ENCODE results near the gene DHX30.

The DHX30 gene

DNA sequence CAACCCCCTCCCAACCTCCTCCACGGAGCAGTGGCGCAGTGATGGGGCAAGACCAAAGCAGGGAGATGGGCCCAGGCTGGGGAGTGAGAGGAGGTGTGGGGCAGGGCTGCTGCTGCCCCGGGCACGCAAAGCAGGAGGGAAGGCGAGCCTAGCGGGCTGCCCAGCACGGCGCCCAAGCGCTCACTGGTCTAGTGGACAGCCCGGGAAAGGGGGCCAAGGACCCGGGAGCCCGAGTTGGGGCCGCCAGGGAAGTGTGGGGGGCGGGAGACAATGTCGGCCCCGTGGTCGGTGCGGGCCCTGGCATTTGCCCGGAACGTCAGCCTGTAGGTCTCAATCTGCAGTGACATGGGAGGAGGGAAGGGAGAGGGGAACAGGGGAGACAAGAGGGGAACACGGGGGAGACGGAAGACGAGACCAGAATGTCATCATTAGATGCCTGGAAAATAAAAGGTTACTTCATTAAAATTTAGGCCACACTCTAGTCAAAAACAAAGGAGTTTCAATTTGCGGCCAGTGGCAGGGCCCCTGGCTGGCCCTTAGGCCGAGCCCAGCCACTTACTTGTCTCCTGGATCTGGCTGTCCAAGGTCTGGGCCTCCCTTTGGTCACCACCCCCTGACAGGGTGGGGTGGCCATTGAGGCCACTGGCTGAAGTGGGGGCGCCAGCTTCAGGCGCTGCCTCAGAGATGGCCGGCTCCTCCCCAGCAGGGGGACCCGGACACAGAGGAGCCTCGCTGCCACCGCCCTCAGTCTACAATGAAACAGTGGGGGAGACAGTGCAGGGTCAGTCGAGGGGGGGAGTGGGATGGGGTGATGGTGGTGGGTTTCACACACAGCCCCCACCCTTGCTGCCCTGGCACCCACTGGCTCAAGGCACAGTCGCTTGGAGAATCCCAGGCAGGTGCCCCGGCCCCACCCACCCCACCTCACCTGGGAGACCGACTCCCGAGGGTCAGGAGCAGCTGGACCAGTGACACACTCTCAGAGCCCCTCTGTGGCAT is 50.0 kb downstream of the DHX30 start:
- no peak for DNase-seq (ENCODE audit: low spot score)

DNA sequence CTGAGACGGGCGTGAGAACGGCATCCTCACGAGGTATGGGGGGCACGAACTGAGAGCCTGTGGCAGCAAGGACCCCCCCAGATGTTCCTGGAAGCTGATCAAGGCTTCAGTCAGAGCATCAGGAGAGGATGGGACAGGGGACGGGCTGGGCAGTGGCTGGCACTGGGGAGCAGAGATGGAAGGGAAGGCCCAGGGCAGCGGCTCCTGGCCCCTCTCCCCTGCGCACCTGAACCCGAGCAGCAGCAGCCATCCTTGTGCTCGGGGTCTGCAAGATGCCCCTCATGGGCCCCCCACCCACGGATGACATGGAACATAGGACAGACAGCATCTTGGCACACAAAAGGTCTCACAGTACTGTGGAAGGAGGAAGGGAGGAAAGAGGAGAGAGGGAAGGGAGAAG is 51.3 kb downstream of the DHX30 start:
- DNase-seq (ENCODE audit: low spot score) = no peak

DNA sequence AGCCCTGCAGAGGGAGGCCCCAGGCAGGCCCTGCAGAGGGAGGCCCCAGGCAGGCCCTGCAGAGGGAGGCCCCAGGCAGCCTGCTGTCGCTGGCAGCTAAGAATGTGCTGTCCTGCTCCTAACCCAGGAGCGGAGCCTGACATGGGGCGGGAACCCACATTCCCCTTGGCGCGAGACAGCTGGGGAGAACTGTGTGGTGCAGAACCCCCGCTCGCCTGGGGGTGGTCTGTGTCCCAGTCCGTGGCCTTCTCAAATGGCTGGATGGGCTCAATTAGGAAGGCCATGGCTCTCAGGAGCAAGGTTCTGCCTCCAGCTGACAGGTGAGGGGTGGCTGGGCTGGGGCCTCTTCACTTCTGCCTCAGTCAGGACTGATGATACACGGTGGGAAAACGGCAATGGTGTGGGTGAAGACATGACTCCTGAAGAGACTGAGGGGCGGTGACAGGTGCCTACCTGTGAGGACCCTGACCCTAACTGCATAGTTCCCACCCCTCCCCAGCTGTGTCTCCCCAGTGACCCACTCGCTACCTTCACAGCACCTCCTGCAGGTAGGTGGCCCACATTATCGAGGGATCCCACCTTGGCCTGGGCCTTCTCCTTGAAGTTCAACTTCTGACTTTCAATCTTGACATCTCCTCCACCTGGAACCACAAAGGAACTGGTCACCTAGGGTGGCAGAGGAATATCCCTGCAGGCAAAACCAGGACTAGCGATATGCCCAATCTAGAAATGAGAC is 52.0 kb downstream of the DHX30 start:
- DNase-seq (ENCODE audit: low spot score) = no peak

DNA sequence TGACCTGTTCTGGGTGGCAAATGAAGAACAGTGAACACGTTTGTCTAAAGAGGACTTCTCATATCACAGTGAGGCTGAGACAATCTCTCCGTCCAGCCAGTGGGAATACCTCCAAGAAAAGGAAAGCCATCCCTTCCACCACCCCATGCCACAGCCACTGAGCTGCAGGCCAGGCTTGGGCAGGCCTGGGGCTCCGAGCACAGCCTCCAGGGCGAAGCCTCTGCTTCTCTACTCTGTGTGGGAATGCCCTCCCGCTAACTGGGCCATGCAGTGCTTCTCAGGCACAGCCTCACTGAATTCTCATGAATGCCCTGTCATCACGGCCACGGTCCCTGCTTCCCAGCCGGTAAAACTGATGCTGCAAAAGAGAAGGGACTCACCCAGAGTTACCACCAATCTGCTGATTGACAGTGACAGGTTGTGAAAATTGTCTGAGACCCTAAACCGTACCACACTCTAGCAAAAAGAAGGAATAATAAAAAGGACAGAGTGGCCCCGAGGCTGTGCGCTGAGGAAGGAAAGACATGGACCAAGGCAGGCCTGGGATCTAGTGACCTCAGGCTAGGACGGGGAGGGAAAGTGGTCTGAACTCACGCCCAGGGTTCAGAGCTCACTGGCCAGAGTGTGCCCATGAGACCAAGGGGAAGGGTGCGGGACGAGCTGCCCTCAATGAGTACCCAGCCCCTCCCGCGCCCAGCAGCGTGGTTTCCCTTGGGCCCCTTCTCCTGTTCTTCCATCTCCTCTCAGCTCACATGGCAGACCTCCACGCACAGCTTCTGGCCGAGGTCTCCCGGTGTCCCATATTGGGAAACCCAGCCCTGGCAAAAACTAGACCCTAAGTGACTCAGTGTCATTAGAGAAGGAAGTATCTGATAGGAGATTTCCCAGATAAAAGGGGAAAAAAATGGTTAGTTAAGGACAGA is 52.8 kb downstream of the DHX30 start:
- no peak for DNase-seq (ENCODE audit: low spot score)

DNA sequence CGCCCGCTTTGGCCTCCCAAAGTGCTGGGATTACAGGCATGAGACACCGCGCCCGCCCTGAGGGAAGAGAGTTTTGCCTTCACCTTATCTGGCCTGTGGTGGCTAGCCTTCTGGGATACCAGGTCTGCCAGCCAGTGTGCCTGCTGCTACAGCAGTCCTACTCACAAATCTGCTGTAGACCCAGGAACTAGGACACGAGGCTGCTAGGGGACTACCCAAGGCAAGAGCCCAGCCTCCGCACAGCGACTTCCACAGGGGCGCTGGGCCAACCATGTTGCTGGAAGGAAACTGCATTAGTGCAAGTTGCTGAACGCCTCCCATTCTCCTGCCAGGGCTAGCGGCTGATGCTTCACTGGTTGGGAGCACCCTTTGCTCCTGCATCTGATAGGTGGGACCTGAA is 53.7 kb downstream of the DHX30 start:
- no peak for DNase-seq (ENCODE audit: low spot score)

DNA sequence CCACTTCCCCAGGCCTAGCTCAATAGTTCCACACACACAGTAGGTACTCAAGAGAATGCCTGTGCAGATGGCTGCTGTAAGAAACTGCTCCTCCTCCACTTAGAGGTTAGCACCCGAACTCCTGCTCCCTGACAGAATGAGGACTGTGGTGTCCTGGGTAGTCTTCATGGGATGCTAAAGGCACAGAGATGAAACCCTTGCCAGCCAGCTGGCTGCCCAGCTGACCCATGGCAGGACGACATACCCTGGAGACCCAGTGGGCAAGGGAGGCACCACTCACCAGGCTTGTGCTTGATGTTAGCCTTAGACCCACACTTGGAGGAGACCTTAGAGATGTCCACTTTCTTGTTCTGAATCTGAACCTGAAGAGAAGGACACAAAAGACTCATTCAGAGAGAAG is 54.2 kb downstream of the DHX30 start:
- DNase-seq (ENCODE audit: low spot score) = no peak

DNA sequence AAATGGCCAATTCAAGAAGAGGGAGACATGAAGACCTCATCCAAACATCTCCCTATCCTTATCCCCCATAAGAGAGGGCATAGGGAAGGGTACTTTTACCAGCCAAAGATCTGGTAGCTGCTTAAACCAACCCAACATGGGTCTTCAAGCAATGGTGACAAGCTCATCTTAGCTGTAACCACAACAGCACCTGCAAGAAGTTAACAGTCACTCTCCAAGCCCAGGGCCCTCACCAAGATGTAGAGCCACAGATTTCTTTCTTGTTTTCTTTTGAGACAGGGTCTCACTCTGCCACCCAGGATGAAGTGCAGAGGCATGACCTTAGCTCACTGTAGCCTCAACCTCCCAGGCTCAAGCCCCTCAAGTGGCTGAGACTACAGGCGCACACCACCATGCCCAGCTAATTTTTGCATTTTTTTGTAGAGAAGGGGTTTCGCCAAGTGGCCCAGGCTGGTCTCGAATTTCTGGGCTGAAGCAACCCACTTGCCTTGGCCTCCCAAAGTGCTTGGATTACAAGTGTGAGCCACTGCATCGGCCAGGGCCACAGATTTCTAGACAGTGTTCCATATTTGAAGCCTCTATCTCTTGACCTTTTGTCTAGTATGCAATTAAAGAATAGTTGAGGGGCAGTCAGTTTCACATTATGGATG is 57.1 kb downstream of the DHX30 start:
- DNase-seq (ENCODE audit: low spot score) = no peak

DNA sequence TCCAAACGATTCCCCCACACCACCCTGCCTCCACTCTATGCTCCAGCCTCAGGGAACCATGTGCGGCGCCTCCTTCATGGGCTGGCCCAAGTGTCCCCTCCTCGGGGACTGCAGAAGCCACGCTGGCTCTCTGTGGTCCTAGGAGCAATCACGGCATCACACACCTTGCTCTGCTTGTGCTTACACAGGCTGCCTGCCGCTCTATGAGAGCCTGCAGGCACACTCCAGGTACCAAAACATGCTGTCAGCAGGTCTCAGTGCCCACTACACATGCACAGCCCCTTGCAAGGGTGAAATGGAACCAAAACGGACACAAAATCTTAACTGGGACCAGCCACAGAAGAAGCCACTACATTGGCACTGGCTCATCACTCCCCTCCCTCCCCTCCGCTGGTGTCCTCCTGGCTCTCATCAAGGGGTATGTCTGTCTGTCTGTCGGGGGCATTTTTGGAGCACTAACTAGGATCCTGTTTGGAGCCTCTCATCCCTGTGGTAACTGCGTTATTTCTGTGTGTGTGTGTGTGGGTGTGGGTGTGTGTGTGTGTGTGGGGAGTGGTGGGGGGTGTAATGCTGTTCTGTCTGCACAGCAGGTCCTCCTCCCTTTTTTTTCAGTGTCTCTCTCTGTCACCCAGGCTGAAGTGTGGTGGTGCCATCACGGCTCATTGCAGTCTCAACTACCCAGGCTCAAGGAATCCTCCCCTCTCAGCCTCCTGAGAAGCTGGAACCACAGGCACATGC is 60.6 kb downstream of the DHX30 start:
- DNase-seq (ENCODE audit: low spot score) = no peak

DNA sequence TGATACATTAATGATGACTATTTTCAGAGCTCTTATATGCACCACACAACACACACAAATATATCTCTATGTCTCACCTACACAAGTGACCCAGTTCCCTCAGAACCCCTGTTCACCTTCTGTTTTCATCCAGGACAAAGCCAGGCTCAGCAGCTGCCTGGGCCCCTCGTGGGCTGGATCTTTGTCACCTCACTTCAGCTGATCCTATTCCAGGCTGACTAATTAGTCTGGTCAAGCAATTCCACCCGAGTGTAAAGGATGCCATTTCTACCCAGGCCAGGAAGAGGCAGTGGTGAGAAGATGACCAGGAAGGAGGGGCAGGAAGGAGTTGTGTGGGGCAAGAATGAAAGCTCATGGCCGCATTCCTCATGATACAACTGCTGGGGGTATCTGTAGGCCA is 62.3 kb downstream of the DHX30 start:
- DNase-seq (ENCODE audit: low spot score) = no peak

DNA sequence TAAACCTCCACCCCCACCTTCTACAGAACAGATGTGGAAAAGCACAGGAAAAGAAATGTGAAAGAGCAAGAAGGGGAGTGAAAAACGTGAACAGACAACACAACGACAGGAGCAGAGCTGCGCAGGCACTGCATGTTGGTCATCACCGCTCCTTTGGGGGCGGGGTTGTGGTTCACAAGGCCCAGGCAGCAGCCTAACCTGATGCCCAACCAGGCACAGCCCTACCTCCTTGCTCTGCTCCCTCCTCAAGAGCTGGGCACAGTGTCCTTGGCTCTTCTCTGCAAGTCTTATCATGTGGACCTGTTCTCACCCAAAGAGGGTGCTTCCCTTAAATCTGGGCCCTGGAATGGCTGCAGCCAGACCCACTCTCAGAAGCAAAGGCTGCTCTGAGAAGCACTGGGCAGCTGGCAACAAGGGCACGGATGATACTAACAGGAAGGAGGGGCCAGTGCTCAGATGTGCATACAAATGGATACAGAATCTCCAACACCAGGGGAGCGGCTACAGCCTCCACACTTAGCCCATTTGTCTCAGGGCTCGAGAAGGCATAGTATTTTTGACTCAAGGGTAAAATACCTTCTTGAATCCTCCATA is 64.6 kb downstream of the DHX30 start:
- no peak for DNase-seq (ENCODE audit: low spot score)

DNA sequence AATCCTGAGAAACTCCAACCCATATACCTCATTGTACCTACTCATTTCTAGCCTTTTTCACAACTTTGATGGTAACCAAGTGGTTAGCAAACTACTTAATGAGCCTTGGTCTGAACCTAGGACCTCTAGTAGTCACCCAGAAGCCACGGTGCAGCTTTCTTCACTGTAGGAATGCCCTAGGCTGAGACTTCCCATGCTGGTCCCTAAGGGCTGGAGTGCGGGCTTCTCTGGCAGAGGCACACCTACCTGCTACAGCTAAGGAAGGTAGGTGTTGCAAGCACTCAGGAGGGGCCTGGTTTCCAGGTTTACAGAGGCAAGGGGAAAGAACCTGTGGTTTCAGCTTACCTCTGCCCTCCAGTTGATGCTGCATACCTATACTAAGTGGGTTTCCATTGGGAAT is 65.4 kb downstream of the DHX30 start:
- no peak for DNase-seq (ENCODE audit: low spot score)

DNA sequence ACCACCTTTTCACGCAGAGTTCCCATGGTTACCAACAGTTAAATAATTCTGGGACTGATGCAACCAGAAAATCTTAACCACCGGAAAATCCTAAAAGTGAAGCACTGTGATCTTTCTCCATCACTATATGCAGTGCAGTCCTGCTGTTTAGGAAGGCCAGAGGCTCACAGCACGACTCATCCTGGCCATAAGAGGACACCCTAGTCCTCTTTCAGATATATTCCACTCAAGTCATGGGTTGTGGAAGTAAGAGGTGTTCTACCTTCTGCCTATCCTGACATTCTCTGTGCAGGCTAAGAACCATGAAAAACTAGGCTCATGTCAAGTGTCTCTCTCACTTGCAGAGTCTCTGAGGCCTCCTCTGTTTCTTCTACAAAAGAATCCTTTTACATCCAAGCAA is 67.2 kb downstream of the DHX30 start:
- DNase-seq (ENCODE audit: low spot score) = no peak

DNA sequence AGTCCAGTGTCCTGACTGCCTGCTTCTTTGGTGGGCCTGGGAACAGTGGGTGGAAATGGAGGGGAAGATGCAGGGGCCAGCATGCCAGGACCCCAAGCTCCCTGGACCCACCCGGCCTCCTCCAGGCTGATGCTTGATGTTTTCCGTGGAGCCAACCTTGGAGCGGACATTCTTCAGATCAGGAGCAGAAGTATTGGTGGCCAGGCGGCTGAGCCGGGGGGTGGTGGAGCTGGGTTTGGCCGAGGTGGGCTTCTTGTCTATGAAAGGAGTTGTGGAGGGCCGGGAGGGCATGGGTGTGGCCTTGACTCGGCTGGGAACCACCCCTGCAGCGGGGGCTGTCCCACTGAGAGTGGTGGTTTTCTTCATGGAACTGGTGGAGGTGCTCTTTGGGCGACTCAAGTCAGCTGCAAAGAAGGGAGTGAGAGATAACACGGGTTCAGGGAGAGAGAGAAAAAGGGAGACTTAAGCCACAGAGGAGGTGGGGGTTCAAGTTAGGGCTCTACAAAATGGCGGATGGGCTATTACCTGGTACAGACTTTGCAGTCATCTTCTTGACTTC is 67.8 kb downstream of the DHX30 start:
- DNase-seq (ENCODE audit: low spot score) = no peak

DNA sequence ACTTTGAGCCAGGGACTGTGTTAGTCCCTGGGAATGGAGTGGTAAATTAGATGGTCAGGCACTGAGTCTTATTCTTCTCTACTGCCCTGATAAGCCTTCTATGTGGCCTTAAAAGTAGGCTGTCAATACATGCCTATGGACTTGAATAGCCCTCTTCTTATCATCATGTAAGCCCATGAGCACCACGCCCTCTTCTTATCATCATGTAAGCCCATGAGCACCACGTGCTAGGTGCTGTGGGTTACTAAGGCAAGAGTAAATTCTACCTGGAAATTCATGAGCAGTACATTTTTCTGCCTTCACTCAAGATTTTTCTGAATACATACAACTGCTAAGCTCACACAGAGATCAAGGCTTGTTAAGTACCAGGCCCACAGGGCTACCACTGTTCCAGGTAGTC is 68.5 kb downstream of the DHX30 start:
- no peak for DNase-seq (ENCODE audit: low spot score)

DNA sequence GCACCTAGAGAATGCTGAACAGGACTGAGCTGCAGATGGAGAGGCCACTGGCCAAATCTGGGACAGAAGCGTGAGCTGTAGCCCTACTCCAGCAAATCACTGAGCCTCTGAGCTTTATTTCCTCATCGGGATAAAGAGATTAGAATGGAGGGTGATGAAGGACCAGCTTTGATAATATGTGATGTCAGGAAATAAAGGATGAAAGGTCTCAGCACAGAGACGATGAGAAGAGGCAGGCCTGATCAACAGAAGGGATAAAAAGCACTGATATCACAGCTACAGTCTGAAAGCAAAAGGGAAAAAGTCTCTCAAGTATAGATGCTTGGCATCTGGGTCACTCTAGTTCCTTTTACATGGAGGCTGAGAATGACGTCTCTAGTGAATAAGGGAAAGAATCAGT is 70.0 kb downstream of the DHX30 start:
- no peak for DNase-seq (ENCODE audit: low spot score)

DNA sequence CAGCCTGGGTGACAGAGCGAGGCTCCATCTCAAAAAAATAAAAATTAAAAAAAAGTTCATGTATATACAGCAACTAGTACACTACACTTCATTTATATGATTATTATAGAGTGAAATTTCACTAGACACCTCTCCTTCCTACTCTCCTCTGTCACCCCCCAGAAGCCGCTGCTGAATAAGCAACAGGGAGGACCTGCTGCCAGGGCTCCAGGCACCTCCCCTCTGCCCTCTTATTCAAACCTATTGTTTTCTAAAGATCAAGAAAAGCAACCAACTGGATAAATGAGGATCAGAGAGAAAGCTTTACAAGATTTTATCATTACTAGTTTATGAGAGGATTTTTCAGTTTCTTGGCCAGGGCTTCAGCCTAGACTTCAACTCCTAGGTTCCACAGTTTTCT is 71.5 kb downstream of the DHX30 start:
- no peak for DNase-seq (ENCODE audit: low spot score)

DNA sequence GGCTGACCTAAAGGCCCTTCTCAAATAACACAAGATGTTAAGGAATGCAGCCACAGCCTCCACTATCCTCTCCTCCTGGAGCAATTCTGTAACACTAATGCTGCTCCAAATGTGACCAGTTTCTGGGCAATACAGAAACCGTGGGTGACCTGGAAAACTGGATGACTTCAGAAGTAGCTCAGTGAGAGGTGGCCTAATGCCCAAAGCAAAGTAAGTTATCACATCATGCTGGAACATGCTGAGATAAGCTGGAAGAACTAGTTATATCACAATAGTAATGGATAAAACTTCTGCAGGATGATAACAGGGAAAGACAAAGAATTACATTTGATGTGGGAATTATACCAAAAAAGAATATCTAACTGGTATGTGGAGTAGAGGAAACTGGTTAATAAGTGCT is 72.0 kb downstream of the DHX30 start:
- no peak for DNase-seq (ENCODE audit: low spot score)

DNA sequence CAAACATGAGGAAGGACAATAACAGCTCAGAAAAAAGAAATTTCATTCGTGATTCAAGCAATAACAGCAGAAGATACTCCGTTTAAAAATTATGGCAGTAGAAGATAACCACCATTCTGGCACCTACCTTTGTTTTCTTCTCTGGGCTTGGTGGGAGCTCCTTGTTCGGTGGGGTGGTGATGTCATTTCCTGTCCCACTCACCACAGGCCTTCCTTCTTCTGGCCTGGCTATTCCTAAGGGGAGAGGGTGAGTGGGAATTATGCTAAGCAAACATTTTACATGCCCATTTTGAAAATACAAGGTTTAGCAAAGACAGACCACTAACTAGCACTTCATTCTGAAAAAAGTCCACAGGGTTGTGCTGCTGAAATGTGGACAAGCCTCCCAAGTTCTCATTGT is 74.4 kb downstream of the DHX30 start:
- DNase-seq (ENCODE audit: low spot score) = no peak

DNA sequence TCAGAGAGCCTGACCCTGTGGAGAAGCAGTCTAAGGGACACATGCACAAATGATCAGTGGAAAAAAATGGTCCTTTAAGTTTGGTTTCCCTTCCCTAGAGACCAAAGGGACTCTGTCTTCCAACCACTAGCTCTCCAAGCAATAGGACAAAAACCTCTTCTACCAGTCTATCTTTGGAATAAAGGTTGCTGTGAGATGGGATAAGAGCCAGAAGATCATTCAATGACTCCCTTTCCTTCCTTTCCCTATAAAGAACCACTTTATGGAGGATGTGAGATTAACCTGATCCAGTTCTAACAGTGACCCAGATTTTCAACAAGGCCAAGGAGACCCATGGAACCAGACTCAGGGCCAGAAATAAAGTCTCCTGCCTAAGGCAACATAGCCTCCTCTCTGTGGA is 74.8 kb downstream of the DHX30 start:
- DNase-seq (ENCODE audit: low spot score) = no peak

DNA sequence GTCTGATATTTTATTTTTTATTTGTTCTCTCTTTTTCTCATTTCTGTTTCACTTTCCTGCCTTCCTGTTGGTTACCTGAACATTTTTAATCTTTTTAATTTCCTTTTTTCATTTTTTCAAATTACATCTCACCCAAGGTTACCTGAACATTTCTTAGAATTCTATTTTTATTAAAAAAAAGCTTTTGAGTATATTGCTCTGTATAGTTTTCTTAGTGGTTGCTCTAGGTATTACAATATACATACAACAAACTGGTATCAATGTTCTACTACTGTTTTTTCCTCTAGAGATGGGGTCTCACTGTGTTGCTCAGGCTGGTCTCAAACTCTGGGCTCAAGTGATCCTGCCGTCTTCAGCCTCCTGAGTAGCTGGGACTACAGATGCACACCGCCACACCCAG is 79.4 kb downstream of the DHX30 start:
- DNase-seq (ENCODE audit: low spot score) = no peak

Data from CD4-positive, alpha-beta T cell treated with Interleukin-2 at 100 ng/mL for 4 hours (primary cell).